Prostate gland (tissue), 2 donors: ENCODE measurements around the gene TSPAN32. TPM values are rescaled to one million over a fixed set of nuclear protein-coding genes. Genes with fewer than 3 reads are reported as not detected.

ENCODE experiments used
- DNase-seq: peaks from one replicate; pipeline ENCODE4 v3.0.0-alpha.2; 2019; ENCODE audit warnings: low spot score
- H3K27ac ChIP-seq, 2 donors: fragments of 200-600 bp; sonication (generic); 2 replicates each; pipeline ENCODE4 v1.5.1; 2017 to 2019
- H3K27me3 ChIP-seq: fragments of 200-600 bp; sonication (generic); replicated peaks from 2 replicates; pipeline ENCODE4 v1.5.1; 2019; ENCODE audit not compliant: insufficient read depth
- H3K36me3 ChIP-seq, 2 donors: fragments of 200-600 bp; sonication (generic); 1 replicate in 1 of 2; 2 replicates in 1 of 2; pipeline versions ENCODE4 v1.5.1 to v1.8.1; 2017 to 2019
- H3K4me1 ChIP-seq: fragments of 200-600 bp; sonication (generic); replicated peaks from 2 replicates; pipeline ENCODE4 v1.5.1; 2019
- H3K4me3 ChIP-seq, 2 donors: fragments of 200-600 bp; sonication (generic); 2 replicates each; pipeline ENCODE4 v1.5.1; 2017 to 2019
- H3K9me3 ChIP-seq: fragments of 200-600 bp; sonication (generic); 2 replicates; pipeline ENCODE4 v1.5.1; 2017
- CTCF ChIP-seq, 4 experiments: fragments of 200-600 bp in 2 of 4; fragments of 450-650 bp in 2 of 4; sonication (generic) in 2 of 4; IDR thresholded peaks; 1 replicate in 3 of 4; 2 replicates in 1 of 4; pipeline ENCODE4 v1.5.1; 2016 to 2019; ENCODE audit warnings: antibody characterized with exemption in 4 of 4, mild to moderate bottlenecking in 2 of 4, moderate library complexity in 2 of 4
- POLR2A ChIP-seq: fragments of 450-650 bp; IDR thresholded peaks from one replicate; pipeline ENCODE4 v1.6.1; 2016; ENCODE audit warnings: antibody characterized with exemption, mild to moderate bottlenecking
- POLR2AphosphoS5 ChIP-seq: sonication (generic); formaldehyde crosslinking; IDR thresholded peaks from one replicate; pipeline ENCODE4 v1.6.1; 2017; ENCODE audit warnings: antibody characterized with exemption
- WGBS: methylation state at CpG from one replicate; pipeline ENCODE4 v1.1.5; 2018; 5-methylcytosine and 5-hydroxymethylcytosine counted together
- intact Hi-C: fragments of 100-400 bp; cut with DNase I; formaldehyde crosslinking; loops from one replicate; pipeline ENCODE4 v1.14.2; 2022
- total RNA-seq, 2 donors: library from RNA; depleted of rRNA; stranded (reverse); fragments of >200 nt; gene quantifications; one replicate each; pipeline ENCODE4 v1.1.0, GENCODE V29; 2016

The TSPAN32 gene
- total RNA-seq, 2 donors from 2014 or later = not detected

- no peak for TF ChIP-seq POLR2AphosphoS5
- no peak for TF ChIP-seq POLR2A
- TF ChIP-seq CTCF (IDR thresholded peaks at IDR 0.05) = no peak
- H3K9me3 ChIP-seq = no peaks in the 10 kb centered on the region
- H3K27ac ChIP-seq = no peak overlapping the region
- H3K36me3 ChIP-seq = no peaks in the 10 kb centered on the region
- H3K4me1 ChIP-seq = peaks cover 11% of the 10 kb centered on the region
- H3K4me3 ChIP-seq = no peak overlapping the region
- intact Hi-C loops = no loop called here
- no peak for DNase-seq
- H3K27me3 ChIP-seq = no peaks in the 10 kb centered on the region
- 83% methylated on average over 12 of the region's 12 CpGs for WGBS
Measured at GRCh38 chr11:2273771-2274170, 28.0 kb upstream of the TSPAN32 start.

- Histone ChIP-seq H3K4me3 (no peak overlapping the region), H3K9me3 (no peaks in the 10 kb centered on the region), H3K4me1 (peaks cover 6% of the 10 kb centered on the region), H3K27me3 (no peaks in the 10 kb centered on the region), H3K36me3 (no peaks in the 10 kb centered on the region), H3K27ac (no peak overlapping the region)
- TF ChIP-seq POLR2AphosphoS5 = no peak
- no peak for TF ChIP-seq POLR2A
- no peak for TF ChIP-seq CTCF (IDR thresholded peaks at IDR 0.05)
- no peak for DNase-seq
- intact Hi-C loops = no loop called here
- 93% methylated on average over 30 of the region's 30 CpGs for WGBS
Measured at GRCh38 chr11:2275334-2276279, 26.2 kb upstream of the TSPAN32 start.

- H3K27ac ChIP-seq = no peak overlapping the region
- H3K9me3 ChIP-seq = no peaks in the 10 kb centered on the region
- no peaks in the 10 kb centered on the region for H3K36me3 ChIP-seq
- H3K4me3 ChIP-seq = no peak overlapping the region
- no peaks in the 10 kb centered on the region for H3K27me3 ChIP-seq
- no peak for DNase-seq
- 96% methylated on average over 14 of the region's 14 CpGs for WGBS
- intact Hi-C loops = no loop called here
- TF ChIP-seq POLR2AphosphoS5 = no peak
- no peak for TF ChIP-seq POLR2A
- TF ChIP-seq CTCF (IDR thresholded peaks at IDR 0.05) = no peak
- H3K4me1 ChIP-seq = no peaks in the 10 kb centered on the region
Measured at GRCh38 chr11:2276280-2277007, 25.4 kb upstream of the TSPAN32 start.

- DNase-seq = no peak
Measured at GRCh38 chr11:2277008-2277346, 24.8 kb upstream of the TSPAN32 start.

More at GRCh38 chr11:2277008-2277346, 24.8 kb upstream of the TSPAN32 start:
- Histone ChIP-seq H3K4me1 (no peaks in the 10 kb centered on the region), H3K9me3 (no peaks in the 10 kb centered on the region), H3K27ac (no peak overlapping the region), H3K36me3 (no peaks in the 10 kb centered on the region), H3K4me3 (no peak overlapping the region), H3K27me3 (no peaks in the 10 kb centered on the region)
- WGBS = 61% methylated on average over 6 of the region's 6 CpGs
- intact Hi-C loops = no loop called here
- TF ChIP-seq POLR2A = no peak
- no peak for TF ChIP-seq POLR2AphosphoS5
- no peak for TF ChIP-seq CTCF (IDR thresholded peaks at IDR 0.05)
